ENCODE results near the gene PLEKHH3.

PLEKHH3 gene

GRCh38 chr17:42676424-42677011 lies at the start of gene PLEKHH3:
Gene PLEKHH3 (minus strand): TSS chr17:42676994. CDS start chr17:42676563, 431 bp downstream.
- peak within 1 kb of the TSS; percentile 93 for H3K4me3 ChIP-seq (ENCODE audit: low read length)
- TF ChIP-seq ZNF274 (IDR thresholded peaks at IDR 0.05; ENCODE audit: low read depth, low read length) = no peak

- H3K4me3 ChIP-seq (ENCODE audit: low read length) = no peak overlapping the region
- TF ChIP-seq ZNF274 (IDR thresholded peaks at IDR 0.05; ENCODE audit: low read depth, low read length) = no peak
Measured at GRCh38 chr17:42725143-42725542, 48.3 kb upstream of the PLEKHH3 start.

GRCh38 chr17:42723636-42724035 lies 46.8 kb upstream of the PLEKHH3 start:
- TF ChIP-seq ZNF274 (IDR thresholded peaks at IDR 0.05; ENCODE audit: low read depth, low read length) = no peak
- H3K4me3 ChIP-seq (ENCODE audit: low read length) = no peak overlapping the region

GRCh38 chr17:42720996-42721583 lies 44.3 kb upstream of the PLEKHH3 start:
- TF ChIP-seq ZNF274 (IDR thresholded peaks at IDR 0.05; ENCODE audit: low read depth, low read length) = no peak

GRCh38 chr17:42709561-42709960 lies 32.8 kb upstream of the PLEKHH3 start:
- TF ChIP-seq ZNF274 (IDR thresholded peaks at IDR 0.05; ENCODE audit: low read depth, low read length) = no peak
- H3K4me3 ChIP-seq (ENCODE audit: low read length) = no peak overlapping the region

More at GRCh38 chr17:42720996-42721583, 44.3 kb upstream of the PLEKHH3 start:
- no peak overlapping the region for H3K4me3 ChIP-seq (ENCODE audit: low read length)

GRCh38 chr17:42708588-42708987 lies 31.8 kb upstream of the PLEKHH3 start:
- no peak for TF ChIP-seq ZNF274 (IDR thresholded peaks at IDR 0.05; ENCODE audit: low read depth, low read length)

GRCh38 chr17:42706732-42707131 lies 29.9 kb upstream of the PLEKHH3 start:
- H3K4me3 ChIP-seq (ENCODE audit: low read length) = no peak overlapping the region
- no peak for TF ChIP-seq ZNF274 (IDR thresholded peaks at IDR 0.05; ENCODE audit: low read depth, low read length)

More at GRCh38 chr17:42708588-42708987, 31.8 kb upstream of the PLEKHH3 start:
- no peak overlapping the region for H3K4me3 ChIP-seq (ENCODE audit: low read length)

- no peak overlapping the region; the same call in 1 of the 2 replicates for H3K4me3 ChIP-seq (ENCODE audit: low read length)
- no peak for TF ChIP-seq ZNF274 (IDR thresholded peaks at IDR 0.05; ENCODE audit: low read depth, low read length)
Measured at GRCh38 chr17:42704837-42705494, 28.2 kb upstream of the PLEKHH3 start.

- TF ChIP-seq ZNF274 (IDR thresholded peaks at IDR 0.05; ENCODE audit: low read depth, low read length) = no peak
- H3K4me3 ChIP-seq (ENCODE audit: low read length) = no peak overlapping the region; the same call in 1 of the 2 replicates
Measured at GRCh38 chr17:42704490-42704836, 27.7 kb upstream of the PLEKHH3 start.

- no peak for TF ChIP-seq ZNF274 (IDR thresholded peaks at IDR 0.05; ENCODE audit: low read depth, low read length)
Measured at GRCh38 chr17:42702446-42702845, 25.7 kb upstream of the PLEKHH3 start.

GRCh38 chr17:42700586-42701289 lies 23.9 kb upstream of the PLEKHH3 start:
- H3K4me3 ChIP-seq (ENCODE audit: low read length) = no peak overlapping the region
- TF ChIP-seq ZNF274 (IDR thresholded peaks at IDR 0.05; ENCODE audit: low read depth, low read length) = no peak

More at GRCh38 chr17:42702446-42702845, 25.7 kb upstream of the PLEKHH3 start:
- H3K4me3 ChIP-seq (ENCODE audit: low read length) = no peak overlapping the region

GRCh38 chr17:42699415-42699740 lies 22.6 kb upstream of the PLEKHH3 start:
- no peak for TF ChIP-seq ZNF274 (IDR thresholded peaks at IDR 0.05; ENCODE audit: low read depth, low read length)
- no peak overlapping the region for H3K4me3 ChIP-seq (ENCODE audit: low read length)

GRCh38 chr17:42698736-42699414 lies 22.1 kb upstream of the PLEKHH3 start:
- no peak for TF ChIP-seq ZNF274 (IDR thresholded peaks at IDR 0.05; ENCODE audit: low read depth, low read length)
- H3K4me3 ChIP-seq (ENCODE audit: low read length) = no peak overlapping the region
